Hypothalamus (tissue), 51 donors: ENCODE results near the gene BTNL8.
"Not testable (repeated sequence)": the region's sequence is repeated elsewhere in the genome, so short reads cannot be mapped to it uniquely, and the experiment has no call there.

Experiments used
- DNase-seq, 51 donors: peaks; one replicate each; lab custom pipeline; 2025; lab: John Stamatoyannopoulos, UW

The BTNL8 gene

GRCh38 chr5:180874804-180875582 is 24.0 kb upstream of the BTNL8 start:
- no peak for DNase-seq

DNA sequence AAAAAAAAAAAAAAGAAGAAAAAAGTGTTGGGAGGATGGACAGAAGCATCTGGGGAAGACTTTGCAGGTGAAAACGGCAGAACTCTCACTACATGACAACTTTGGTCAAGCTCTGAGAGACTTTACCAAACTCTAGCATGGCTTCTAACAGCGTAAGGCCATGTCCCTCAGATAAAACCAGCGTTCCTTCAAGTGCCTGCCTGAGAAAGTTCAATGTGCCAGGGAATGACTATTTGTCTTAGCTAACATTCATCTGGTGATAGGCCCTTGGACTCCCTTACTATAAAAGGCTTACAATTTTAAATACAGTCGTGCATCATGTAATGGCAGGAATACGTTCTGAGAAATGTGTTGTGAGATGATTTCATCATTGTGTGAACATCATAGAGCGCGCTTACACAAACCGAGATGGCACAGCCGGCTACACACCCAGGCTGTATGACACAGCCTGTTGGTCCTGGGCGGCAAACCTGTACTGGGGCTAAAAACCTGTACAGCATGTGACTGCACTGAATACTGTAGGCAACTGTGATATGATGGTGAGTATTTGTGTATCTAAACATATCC is 23.0 kb upstream of the BTNL8 start:
- DNase-seq: no peak

- not testable (repeated sequence) for DNase-seq
Measured at GRCh38 chr5:180885845-180886529, 13.0 kb upstream of the BTNL8 start.

DNA sequence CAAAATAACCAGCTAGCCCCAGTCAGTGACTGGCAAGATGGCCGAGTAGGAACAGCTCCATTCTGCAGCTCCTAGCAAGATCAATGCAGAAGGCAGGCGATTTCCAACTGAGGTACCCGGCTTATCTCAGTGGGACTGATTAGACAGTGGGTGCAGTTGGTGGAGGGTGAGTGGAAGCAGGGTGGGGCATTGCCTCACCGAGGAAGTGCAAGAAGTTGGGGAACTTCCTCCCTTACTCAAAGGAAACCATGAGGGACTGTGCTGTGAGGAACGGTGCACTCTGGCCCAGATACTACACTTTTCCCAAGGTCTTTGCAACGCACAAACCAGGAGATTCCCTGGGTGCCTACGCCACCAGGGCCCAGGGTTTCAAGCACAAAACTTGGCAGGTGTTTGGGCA is 9.6 kb upstream of the BTNL8 start:
- DNase-seq: no peak

GRCh38 chr5:180895330-180895729 is 3.6 kb upstream of the BTNL8 start:
- DNase-seq: not testable (repeated sequence)

- DNase-seq: no peak
Measured at GRCh38 chr5:180900178-180900577, 1.2 kb downstream of the BTNL8 start.

DNA sequence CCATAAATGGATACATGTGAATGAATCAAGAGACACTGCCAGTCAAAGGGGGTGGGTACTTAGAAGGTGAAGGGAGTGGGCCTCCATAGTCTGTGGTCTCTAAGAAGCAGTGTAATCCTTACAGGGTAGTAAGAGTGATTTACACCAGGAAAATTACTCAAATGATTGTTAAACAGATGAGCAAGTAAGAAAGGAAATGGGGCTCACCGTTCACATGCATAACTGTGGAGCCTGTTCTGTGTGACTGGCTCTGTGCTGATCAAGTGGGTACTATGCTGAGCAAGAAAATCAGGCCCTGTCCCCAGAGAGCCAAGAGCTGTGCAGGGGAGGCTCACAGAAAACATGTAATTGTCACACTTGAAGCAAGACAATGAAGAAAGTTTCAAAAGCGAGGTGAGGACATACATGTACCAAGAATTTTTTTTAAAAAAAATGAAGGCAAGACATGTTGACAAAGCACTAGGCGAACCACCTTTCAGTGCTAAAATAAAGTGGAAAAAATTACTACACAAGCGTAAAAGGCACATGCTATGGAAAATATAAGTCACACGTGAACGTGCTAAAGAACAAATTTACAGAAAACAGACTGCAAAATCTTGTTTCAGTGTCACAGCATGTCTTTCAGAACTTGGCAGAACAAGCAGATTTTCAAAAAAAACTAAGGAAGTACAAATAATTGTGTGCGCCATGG is 2.5 kb downstream of the BTNL8 start:
- DNase-seq: no peak

GRCh38 chr5:180908400-180908799 is 9.4 kb downstream of the BTNL8 start:
- no peak for DNase-seq

DNA sequence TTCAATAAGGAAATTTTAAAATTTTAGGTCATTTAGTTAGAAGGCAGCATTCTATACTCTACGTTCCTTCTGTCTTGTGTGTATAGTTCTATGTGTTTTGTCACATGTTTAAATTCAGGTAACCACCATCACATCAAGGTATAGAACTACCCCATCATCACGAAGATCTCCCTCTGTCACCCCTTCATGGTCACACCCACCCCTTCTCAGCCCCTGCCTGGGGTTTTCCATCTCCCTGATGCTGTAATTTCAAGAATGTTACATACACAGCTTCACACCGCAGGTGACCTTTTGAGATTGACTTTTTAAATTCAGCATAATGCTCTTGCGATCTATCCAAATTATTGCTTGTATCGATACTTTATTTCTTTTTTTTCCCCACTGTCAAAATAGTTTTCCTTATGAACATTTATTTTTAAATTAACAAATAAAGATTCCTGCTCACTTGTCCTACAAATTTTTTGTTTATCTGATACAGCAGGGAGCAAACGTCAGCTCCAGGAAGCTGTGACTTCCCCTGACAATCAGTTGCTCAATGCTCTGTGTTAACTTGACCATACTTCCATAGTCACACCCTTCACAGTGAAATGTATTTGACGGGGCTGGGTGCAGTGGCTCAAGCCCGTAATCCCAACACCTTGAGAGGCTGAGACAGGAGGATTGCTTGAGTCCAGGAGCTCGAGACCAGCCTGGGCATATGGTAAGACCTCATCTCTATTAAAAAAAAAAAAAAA is 10.2 kb downstream of the BTNL8 start:
- DNase-seq: no peak

DNA sequence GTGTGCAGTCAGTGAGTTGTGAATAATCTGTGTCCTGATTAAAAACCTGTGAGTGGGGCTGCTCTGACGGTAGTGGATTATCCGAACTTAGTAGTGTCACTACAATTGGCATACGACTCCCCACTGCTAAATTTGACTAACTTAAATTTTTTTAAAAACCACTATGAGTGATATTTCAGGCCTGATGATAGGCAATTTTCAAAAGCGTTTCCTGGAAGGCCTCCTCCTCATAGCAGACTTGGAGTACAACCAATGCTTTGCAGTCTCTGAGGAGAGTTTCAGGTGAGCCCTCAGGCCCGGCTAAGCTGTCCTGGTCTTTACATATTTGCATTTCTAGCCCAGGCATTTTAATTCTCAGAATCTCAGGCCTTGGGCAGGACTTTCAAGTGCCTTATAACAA is 10.8 kb downstream of the BTNL8 start:
- DNase-seq: no peak

- DNase-seq: no peak
Measured at GRCh38 chr5:180910182-180910581, 11.2 kb downstream of the BTNL8 start.

- DNase-seq: no peak
Measured at GRCh38 chr5:180910735-180911134, 11.8 kb downstream of the BTNL8 start.

DNA sequence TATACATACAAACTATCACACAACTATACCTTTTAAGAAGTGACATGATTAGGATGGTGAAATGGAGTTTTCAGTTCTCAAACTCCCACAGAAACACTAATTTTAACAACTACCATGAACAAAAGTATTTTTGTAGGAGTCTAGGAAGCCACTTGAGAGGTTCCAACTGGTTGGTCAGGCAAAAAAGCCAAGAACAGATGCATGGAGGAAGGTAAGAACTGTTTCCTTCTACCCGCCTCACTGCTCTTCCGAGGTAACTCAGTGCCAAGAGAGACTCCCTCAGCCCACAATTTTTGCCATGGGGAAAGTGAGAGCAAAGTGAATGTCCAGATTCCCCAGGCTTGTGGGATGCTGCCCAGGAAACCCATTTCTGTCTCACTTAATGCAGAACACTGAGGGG is 15.7 kb downstream of the BTNL8 start:
- no peak for DNase-seq

DNA sequence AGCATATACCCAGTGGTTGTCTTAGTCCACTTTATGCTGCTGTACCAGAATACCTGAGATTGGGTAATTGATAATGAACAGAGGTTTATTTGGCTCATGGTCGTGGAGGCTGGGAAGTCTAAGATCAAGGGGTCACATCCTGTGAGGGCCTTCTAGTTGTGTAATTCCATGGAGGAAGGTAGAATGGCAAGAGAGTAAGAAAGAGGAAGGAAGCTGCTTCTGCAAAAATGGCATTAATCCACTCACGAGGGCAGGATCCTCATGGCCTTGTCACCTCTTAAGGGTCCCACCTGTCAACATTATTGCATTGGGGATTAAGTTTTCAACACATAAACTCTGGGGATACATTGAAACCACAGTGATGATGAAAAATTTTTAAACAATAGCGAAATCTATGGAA is 17.0 kb downstream of the BTNL8 start:
- no peak for DNase-seq

DNA sequence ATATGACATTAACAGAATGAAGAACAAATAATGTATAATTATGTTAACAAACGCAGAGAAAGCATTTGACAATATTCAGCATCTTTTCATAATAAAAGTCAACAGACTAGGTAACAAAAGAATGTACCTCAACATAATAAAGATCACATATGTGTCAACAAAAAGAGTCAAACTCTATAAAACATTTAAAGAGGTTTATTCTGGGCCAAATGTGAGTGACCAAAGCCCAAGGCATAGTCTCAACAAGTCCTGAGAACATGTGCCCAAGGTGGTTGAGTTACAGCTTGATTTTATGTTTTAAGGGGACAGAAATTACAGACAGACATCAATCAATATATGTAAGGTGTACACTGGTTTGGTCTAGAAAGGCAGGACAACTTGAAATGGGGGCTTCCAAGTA is 19.4 kb downstream of the BTNL8 start:
- no peak for DNase-seq

- DNase-seq: no peak
Measured at GRCh38 chr5:180920710-180921109, 21.8 kb downstream of the BTNL8 start.

GRCh38 chr5:180922932-180923331 is 24.0 kb downstream of the BTNL8 start:
- no peak for DNase-seq

GRCh38 chr5:180932660-180933059 is 33.7 kb downstream of the BTNL8 start:
- DNase-seq: no peak

DNA sequence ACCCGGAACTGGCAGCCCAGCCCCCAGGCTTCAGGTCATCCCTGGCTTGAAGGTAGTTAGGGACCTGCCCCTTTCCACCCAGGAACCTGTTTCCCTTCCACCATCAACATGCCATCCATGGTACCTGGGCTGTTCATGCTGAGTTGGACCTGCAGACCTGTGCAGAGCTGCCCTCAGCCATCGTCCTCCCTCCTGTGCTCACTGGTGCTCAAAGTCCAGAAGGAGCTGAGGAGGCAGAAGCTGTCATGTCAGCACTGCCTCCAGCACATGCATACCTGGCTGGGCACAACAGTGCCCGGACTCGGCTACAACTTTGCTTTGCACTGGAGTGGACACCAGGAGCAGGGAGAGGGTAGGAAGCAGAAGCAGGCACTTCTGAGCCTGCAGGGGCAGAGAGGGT is 36.2 kb downstream of the BTNL8 start:
- no peak for DNase-seq

GRCh38 chr5:180938294-180938693 is 39.3 kb downstream of the BTNL8 start:
- DNase-seq: no peak
